Endodermal cell (in vitro differentiated cells): ENCODE results near the gene ATP1B4. TPM values are rescaled to one million over a fixed set of nuclear protein-coding genes. Genes with fewer than 3 reads are reported as not detected.

ENCODE experiments used
- DNase-seq: peaks from one replicate; pipeline ENCODE4 v3.0.0-alpha.2; 2017
- H3K27ac ChIP-seq: 2 replicates; pipeline ENCODE4 v1.5.1; 2013; ENCODE audit warnings: mild to moderate bottlenecking, low read depth, low read length, moderate library complexity
- H3K27me3 ChIP-seq: 2 replicates; pipeline ENCODE4 v1.6.1; 2013; ENCODE audit warnings: mild to moderate bottlenecking, low read length, moderate library complexity; ENCODE audit not compliant: insufficient read depth, control insufficient read depth, poor library complexity, severe bottlenecking
- H3K36me3 ChIP-seq: 2 replicates; pipeline ENCODE4 v1.7.0; 2013; ENCODE audit warnings: mild to moderate bottlenecking, low read length, moderate library complexity; ENCODE audit not compliant: control insufficient read depth, insufficient read depth
- H3K4me1 ChIP-seq: one replicate; pipeline ENCODE4 v1.7.0; 2013; ENCODE audit warnings: low read length; ENCODE audit not compliant: control insufficient read depth, insufficient read depth
- H3K4me3 ChIP-seq: 2 replicates; pipeline ENCODE4 v1.5.1; 2013; ENCODE audit warnings: mild to moderate bottlenecking, low read length, moderate library complexity
- H3K9ac ChIP-seq: 2 replicates; pipeline ENCODE4 v1.6.1; 2013; ENCODE audit warnings: mild to moderate bottlenecking, low read length, moderate library complexity; ENCODE audit not compliant: poor library complexity, severe bottlenecking; ENCODE audit errors: extremely low read depth
- H3K9me3 ChIP-seq: 2 replicates; pipeline ENCODE4 v1.6.1; 2013; ENCODE audit warnings: mild to moderate bottlenecking, low read length, moderate library complexity; ENCODE audit not compliant: control insufficient read depth
- H3K27ac Mint-ChIP-seq: 2 replicates; pipeline ENCODE4 v1.8.0; 2020; ENCODE audit warnings: mixed read lengths
- H3K27me3 Mint-ChIP-seq: 2 replicates; pipeline ENCODE4 v1.8.0; 2021; ENCODE audit warnings: mild to moderate bottlenecking, mixed read lengths; ENCODE audit not compliant: insufficient read depth
- H3K36me3 Mint-ChIP-seq: 2 replicates; pipeline ENCODE4 v1.8.0; 2020; ENCODE audit warnings: low read depth, mixed read lengths
- H3K4me1 Mint-ChIP-seq: 2 replicates; pipeline ENCODE4 v1.8.0; 2020; ENCODE audit warnings: mixed read lengths
- H3K4me3 Mint-ChIP-seq: 2 replicates; pipeline ENCODE4 v1.8.0; 2020; ENCODE audit warnings: mild to moderate bottlenecking, moderate library complexity, mixed read lengths
- H3K9me3 Mint-ChIP-seq: 2 replicates; pipeline ENCODE4 v1.8.0; 2020; ENCODE audit warnings: mild to moderate bottlenecking, mixed read lengths
- CTCF ChIP-seq: fragments of 200-600 bp; sonication (generic); conservative IDR thresholded peaks from 2 replicates; pipeline ENCODE4 v1.5.0; 2021; ENCODE audit warnings: antibody characterized with exemption, mild to moderate bottlenecking
- WGBS, 2 experiments: methylation state at CpG; one replicate each; pipeline versions ENCODE4 v1.1.5 to v1.1.7; 2013; ENCODE audit warnings: missing lambda C conversion rate in 2 of 2, mixed read lengths in 1 of 2; ENCODE audit not compliant: insufficient coverage in 1 of 2, insufficient read length in 1 of 2; 5-methylcytosine and 5-hydroxymethylcytosine counted together
- long read RNA-seq, 4 experiments: library from polyadenylated mRNA in 2 of 4; library from RNA in 1 of 4; library from capped mRNA in 1 of 4; stranded (forward) in 3 of 4; unstranded in 1 of 4; transcript quantifications; one replicate each; pipeline ENCODE4 v2.0.0, GENCODE V29; 2020 to 2021; ENCODE audit warnings: inconsistent platforms in 1 of 4
- polyA plus RNA-seq, 2 experiments: library from polyadenylated mRNA; stranded (reverse); fragments of 50-300 nt; gene quantifications; one replicate each; pipeline ENCODE4 v1.2.3, GENCODE V29; 2013
- total RNA-seq, 2 donors: library from RNA; stranded (reverse); fragmentation: NEBNext Ultra II Directional in 1 of 2; extraction: Animal tissue kit (Norgen Biotek cat#: 25700) in 1 of 2; gene quantifications; 2 replicates in 1 of 2; 3 replicates in 1 of 2; pipeline ENCODE4 v1.2.1, GENCODE V29; 2021

The ATP1B4 gene
- total RNA-seq: not detected
- polyA plus RNA-seq (2013, experiment 1 of 2): not detected
- not detected for polyA plus RNA-seq (2013, experiment 2 of 2)
- long read RNA-seq, experiment 1: 0 reads
- long read RNA-seq, experiment 2: 0 reads
- long read RNA-seq, experiment 3: 0 reads
- long read RNA-seq, experiment 4: 0 reads

GRCh38 chrX:120361764-120362305 lies at the start of gene ATP1B4:
Gene ATP1B4 (plus strand): TSS chrX:120362089. CDS start chrX:120362169, 80 bp downstream.
- Histone ChIP-seq H3K27ac (no peak within 1 kb of the TSS), H3K4me1 (no peaks in the 10 kb centered on the region), H3K9me3 (no peaks in the 10 kb centered on the region), H3K9ac (no peak within 1 kb of the TSS), H3K4me3 (no peak within 1 kb of the TSS), H3K36me3 (no peaks in the 10 kb centered on the region), H3K27me3 (no peaks in the 10 kb centered on the region)
- Mint-ChIP-seq H3K27ac (no peak within 1 kb of the TSS), H3K36me3 (no peaks in the 10 kb centered on the region), H3K4me1 (peaks cover 14% of the 10 kb centered on the region), H3K4me3 (no peak within 1 kb of the TSS), H3K27me3 (peaks cover 29% of the 10 kb centered on the region), H3K9me3 (peaks cover 61% of the 10 kb centered on the region)
- WGBS, 2 experiments: 94% methylated on average over 7 of the region's 9 CpGs; no CpG with 5 or more reads in 1 of the 2 experiments
- TF ChIP-seq CTCF: no peak
- no peak for DNase-seq

GRCh38 chrX:120315776-120316175 lies 46.1 kb upstream of the ATP1B4 start:
- no peaks in the 10 kb centered on the region for H3K4me1 Mint-ChIP-seq
- H3K27ac ChIP-seq: no peak overlapping the region
- no peak overlapping the region for H3K4me3 Mint-ChIP-seq
- 79% methylated on average over 2 of the region's 4 CpGs; no CpG with 5 or more reads in 1 of the 2 experiments for WGBS, 2 experiments
- no peak overlapping the region for H3K4me3 ChIP-seq
- H3K9me3 Mint-ChIP-seq: peaks cover 15% of the 10 kb centered on the region
- no peak for DNase-seq
- no peaks in the 10 kb centered on the region for H3K9me3 ChIP-seq
- H3K27me3 ChIP-seq: peaks cover 39% of the 10 kb centered on the region
- TF ChIP-seq CTCF: no peak
- no peaks in the 10 kb centered on the region for H3K4me1 ChIP-seq
- H3K36me3 ChIP-seq: no peaks in the 10 kb centered on the region
- H3K9ac ChIP-seq: no peak overlapping the region
- no peaks in the 10 kb centered on the region for H3K36me3 Mint-ChIP-seq
- no peak overlapping the region for H3K27ac Mint-ChIP-seq
- H3K27me3 Mint-ChIP-seq: peaks cover 60% of the 10 kb centered on the region

- no peak for DNase-seq
- no peaks in the 10 kb centered on the region for H3K36me3 Mint-ChIP-seq
- Histone ChIP-seq H3K27me3 (peaks cover 35% of the 10 kb centered on the region), H3K4me1 (no peaks in the 10 kb centered on the region), H3K27ac (no peak overlapping the region), H3K36me3 (no peaks in the 10 kb centered on the region), H3K9me3 (no peaks in the 10 kb centered on the region), H3K9ac (no peak overlapping the region), H3K4me3 (no peak overlapping the region)
- no peaks in the 10 kb centered on the region for H3K4me1 Mint-ChIP-seq
- H3K27me3 Mint-ChIP-seq: peaks cover 50% of the 10 kb centered on the region
- H3K9me3 Mint-ChIP-seq: peaks cover 22% of the 10 kb centered on the region
- H3K4me3 Mint-ChIP-seq: no peak overlapping the region
- 79 to 100% methylated on average over 3 to 4 of the region's 5 CpGs for WGBS, 2 experiments
- TF ChIP-seq CTCF: no peak
- no peak overlapping the region for H3K27ac Mint-ChIP-seq
Observed at GRCh38 chrX:120316587-120317283, 45.2 kb upstream of the ATP1B4 start.
